HEK293T (cell line): ENCODE measurements around the gene MPDU1.

Source experiments
- ELF4 ChIP-seq: fragments of 450-650 bp; IDR thresholded peaks from 2 replicates; pipeline ENCODE4 v1.6.1; 2017; ENCODE audit warnings: antibody characterized with exemption
- FOXM1 ChIP-seq: fragments of 450-650 bp; IDR thresholded peaks from 2 replicates; pipeline ENCODE4 v1.6.1; 2017; ENCODE audit warnings: mild to moderate bottlenecking, borderline replicate concordance
- LEF1 ChIP-seq: fragments of 450-650 bp; IDR thresholded peaks from 2 replicates; pipeline ENCODE4 v1.6.1; 2017; ENCODE audit warnings: mild to moderate bottlenecking, borderline replicate concordance
- NFRKB ChIP-seq: fragments of 450-650 bp; IDR thresholded peaks from 2 replicates; pipeline ENCODE4 v1.6.1; 2016; ENCODE audit warnings: mild to moderate bottlenecking, moderate library complexity
- SP1 ChIP-seq: fragments of 450-650 bp; IDR thresholded peaks from 2 replicates; pipeline ENCODE4 v1.6.1; 2017
- SUZ12 ChIP-seq: fragments of 450-650 bp; IDR thresholded peaks from 2 replicates; pipeline ENCODE4 v1.6.1; 2016; ENCODE audit warnings: mild to moderate bottlenecking
- ZNF384 ChIP-seq: fragments of 450-650 bp; IDR thresholded peaks from 2 replicates; pipeline ENCODE4 v1.6.1; 2016

GRCh38 chr17:7610641-7611040 is 27.0 kb downstream of the MPDU1 start:
- TF ChIP-seq ZNF384 = no peak
- no peak for TF ChIP-seq SP1
- no peak for TF ChIP-seq LEF1
- no peak for TF ChIP-seq NFRKB
- no peak for TF ChIP-seq ELF4
- no peak for TF ChIP-seq SUZ12
- no peak for TF ChIP-seq FOXM1
